Cardiac fibroblast (primary cell): ENCODE results near the gene HOXB6.

ENCODE experiments used
- DNase-seq, 2 donors: peaks; one replicate each; pipeline versions ENCODE4 v3.0.0 to v3.0.0-alpha.2; 2010; ENCODE audit warnings: low read depth in 2 of 2
- H3K4me3 ChIP-seq, 2 donors: replicated peaks in 1 of 2; 1 replicate in 1 of 2; 2 replicates in 1 of 2; pipeline ENCODE4 v1.5.1; 2011; ENCODE audit warnings: low read depth in 2 of 2, low read length in 2 of 2, mild to moderate bottlenecking in 2 of 2, moderate library complexity in 1 of 2
- CTCF ChIP-seq: IDR thresholded peaks from one replicate; pipeline ENCODE4 v1.5.1; 2011; ENCODE audit warnings: low read depth, mild to moderate bottlenecking, low read length, inconsistent platforms

HOXB6 gene

GRCh38 chr17:48570325-48571023, 34.3 kb downstream of the HOXB6 start:
- TF ChIP-seq CTCF = no peak
- no peak overlapping the region for H3K4me3 ChIP-seq
- no peak for DNase-seq

- H3K4me3 ChIP-seq = no peak overlapping the region
- no peak for DNase-seq
- no peak for TF ChIP-seq CTCF
Measured at GRCh38 chr17:48569674-48570324, 35.0 kb downstream of the HOXB6 start.

- no peak for TF ChIP-seq CTCF
- no peak for DNase-seq
- no peak overlapping the region for H3K4me3 ChIP-seq
Measured at GRCh38 chr17:48569240-48569582, 35.6 kb downstream of the HOXB6 start.

- peak overlapping the region in 1 of 2 donors; percentile 26 for H3K4me3 ChIP-seq
- no peak for DNase-seq
- no peak for TF ChIP-seq CTCF
Measured at GRCh38 chr17:48568499-48569239, 36.1 kb downstream of the HOXB6 start.

GRCh38 chr17:48567646-48568354, 37.0 kb downstream of the HOXB6 start:
- H3K4me3 ChIP-seq = no peak overlapping the region
- DNase-seq = no peak
- no peak for TF ChIP-seq CTCF

- DNase-seq = no peak
- TF ChIP-seq CTCF = no peak
- H3K4me3 ChIP-seq = no peak overlapping the region
Measured at GRCh38 chr17:48567209-48567608, 37.6 kb downstream of the HOXB6 start.
